Coronary artery (tissue), 2 donors: Measurements from ENCODE around the gene MTMR6.
A peak's percentile ranks its signal among the peaks of the same experiment; 100 is the strongest.

Experiments
- DNase-seq: peaks from one replicate; pipeline ENCODE4 v3.0.0-alpha.2; 2017; ENCODE audit warnings: low spot score
- H3K27ac ChIP-seq, 2 donors: fragments of 200-600 bp; sonication (generic); one replicate each; pipeline ENCODE4 v1.5.1; 2016 to 2019
- H3K4me3 ChIP-seq: fragments of 200-600 bp; sonication (generic); 2 replicates; pipeline ENCODE4 v1.5.1; 2016; ENCODE audit warnings: mild to moderate bottlenecking, moderate library complexity
- CTCF ChIP-seq: fragments of 200-600 bp; sonication (generic); IDR thresholded peaks from one replicate; pipeline ENCODE4 v1.5.1; 2019; ENCODE audit warnings: antibody characterized with exemption

The MTMR6 gene

GRCh38 chr13:25241007-25241406, 46.3 kb downstream of the MTMR6 start:
- TF ChIP-seq CTCF: no peak
- DNase-seq: no peak
- Histone ChIP-seq H3K27ac (no peak overlapping the region), H3K4me3 (no peak overlapping the region)

- Histone ChIP-seq H3K27ac (no peak overlapping the region), H3K4me3 (no peak overlapping the region)
- no peak for DNase-seq
- no peak for TF ChIP-seq CTCF
Observed at GRCh38 chr13:25237083-25237482, 50.2 kb downstream of the MTMR6 start.

GRCh38 chr13:25233861-25234260, 53.4 kb downstream of the MTMR6 start:
- TF ChIP-seq CTCF: no peak
- no peak for DNase-seq

GRCh38 chr13:25232937-25233515, 54.3 kb downstream of the MTMR6 start:
- no peak for TF ChIP-seq CTCF
- DNase-seq: no peak
- Histone ChIP-seq H3K4me3 (no peak overlapping the region), H3K27ac (no peak overlapping the region)

More at GRCh38 chr13:25233861-25234260, 53.4 kb downstream of the MTMR6 start:
- Histone ChIP-seq H3K4me3 (no peak overlapping the region), H3K27ac (no peak overlapping the region)

- Histone ChIP-seq H3K4me3 (no peak overlapping the region), H3K27ac (no peak overlapping the region)
- DNase-seq: no peak
- TF ChIP-seq CTCF: no peak
Observed at GRCh38 chr13:25231517-25231916, 55.8 kb downstream of the MTMR6 start.

- DNase-seq: peak; percentile 49
- Histone ChIP-seq H3K4me3 (no peak overlapping the region), H3K27ac (no peak overlapping the region)
- no peak for TF ChIP-seq CTCF
Observed at GRCh38 chr13:25227690-25228089, 59.6 kb downstream of the MTMR6 start.

- peak; percentile 22 for DNase-seq
- TF ChIP-seq CTCF: no peak
- H3K27ac ChIP-seq: no peak overlapping the region
- no peak overlapping the region for H3K4me3 ChIP-seq
Observed at GRCh38 chr13:25225970-25226369, 61.3 kb downstream of the MTMR6 start.
